BLaER1 (cell line): ENCODE measurements around the gene CMTM4.

Experiments used
- H3K27ac ChIP-seq: shearing (Covaris generic); formaldehyde crosslinking; 2 replicates; pipeline ENCODE4 v1.8.1; 2022
- H3K27me3 ChIP-seq: shearing (Covaris generic); formaldehyde crosslinking; 2 replicates; pipeline ENCODE4 v1.8.1; 2022
- H3K36me3 ChIP-seq: shearing (Covaris generic); formaldehyde crosslinking; 2 replicates; pipeline ENCODE4 v1.8.1; 2022
- H3K4me1 ChIP-seq: shearing (Covaris generic); formaldehyde crosslinking; 2 replicates; pipeline ENCODE4 v1.8.1; 2022
- H3K4me2 ChIP-seq: shearing (Covaris generic); formaldehyde crosslinking; 2 replicates; pipeline ENCODE4 v1.8.1; 2022
- H3K4me3 ChIP-seq: shearing (Covaris generic); formaldehyde crosslinking; 2 replicates; pipeline ENCODE4 v1.8.1; 2022
- H3K9ac ChIP-seq: shearing (Covaris generic); formaldehyde crosslinking; 2 replicates; pipeline ENCODE4 v1.8.1; 2022
- H3K9me3 ChIP-seq: shearing (Covaris generic); formaldehyde crosslinking; 2 replicates; pipeline ENCODE4 v1.8.1; 2022
- H4K20me1 ChIP-seq: shearing (Covaris generic); formaldehyde crosslinking; 2 replicates; pipeline ENCODE4 v1.8.1; 2022
- Cebpa-rat ChIP-seq: shearing (Covaris generic); IDR thresholded peaks from 2 replicates; pipeline ENCODE4 v1.8.1; 2022

The CMTM4 gene

GRCh38 chr16:66660422-66661209, 35.9 kb downstream of the CMTM4 start:
- Histone ChIP-seq H3K27ac (no peak overlapping the region), H3K4me2 (peak overlapping the region; percentile 26; the same call in 1 of the 2 replicates)

GRCh38 chr16:66658860-66659190, 37.7 kb downstream of the CMTM4 start:
- no peaks in the 10 kb centered on the region; the same call in 1 of the 2 replicates for H4K20me1 ChIP-seq
- H3K27me3 ChIP-seq, result no peaks in the 10 kb centered on the region
- H3K4me3 ChIP-seq, result no peak overlapping the region
- H3K4me2 ChIP-seq, result peak overlapping the region; percentile 49
- no peaks in the 10 kb centered on the region for H3K36me3 ChIP-seq
- no peaks in the 10 kb centered on the region for H3K9me3 ChIP-seq
- no peak overlapping the region for H3K27ac ChIP-seq
- H3K9ac ChIP-seq, result no peak overlapping the region
- H3K4me1 ChIP-seq, result peaks cover 23% of the 10 kb centered on the region
- TF ChIP-seq Cebpa-rat, result no peak

More at GRCh38 chr16:66660422-66661209, 35.9 kb downstream of the CMTM4 start:
- H3K9ac ChIP-seq, result no peak overlapping the region
- H3K36me3 ChIP-seq, result no peaks in the 10 kb centered on the region
- H3K4me1 ChIP-seq, result peaks cover 23% of the 10 kb centered on the region
- no peaks in the 10 kb centered on the region; the same call in 1 of the 2 replicates for H4K20me1 ChIP-seq
- H3K27me3 ChIP-seq, result no peaks in the 10 kb centered on the region
- no peaks in the 10 kb centered on the region for H3K9me3 ChIP-seq
- no peak for TF ChIP-seq Cebpa-rat
- no peak overlapping the region for H3K4me3 ChIP-seq

- Histone ChIP-seq H4K20me1 (no peaks in the 10 kb centered on the region; the same call in 1 of the 2 replicates), H3K4me1 (peaks cover 27% of the 10 kb centered on the region), H3K4me3 (no peak overlapping the region), H3K9me3 (no peaks in the 10 kb centered on the region), H3K27ac (no peak overlapping the region), H3K9ac (no peak overlapping the region), H3K4me2 (peak overlapping the region; percentile 49), H3K36me3 (no peaks in the 10 kb centered on the region), H3K27me3 (no peaks in the 10 kb centered on the region)
- TF ChIP-seq Cebpa-rat, result no peak
These were observed 38.2 kb downstream of the CMTM4 start for GRCh38 chr16:66658143-66658859.

- H3K4me3 ChIP-seq, result no peak overlapping the region
- no peaks in the 10 kb centered on the region for H3K27me3 ChIP-seq
- TF ChIP-seq Cebpa-rat, result no peak
- H3K36me3 ChIP-seq, result no peaks in the 10 kb centered on the region
- H3K4me2 ChIP-seq, result no peak overlapping the region
- H3K9ac ChIP-seq, result no peak overlapping the region
- peaks cover 34% of the 10 kb centered on the region for H3K4me1 ChIP-seq
- no peak overlapping the region for H3K27ac ChIP-seq
- no peaks in the 10 kb centered on the region; the same call in 1 of the 2 replicates for H4K20me1 ChIP-seq
- H3K9me3 ChIP-seq, result no peaks in the 10 kb centered on the region
These were observed 40.0 kb downstream of the CMTM4 start for GRCh38 chr16:66656547-66656946.

GRCh38 chr16:66653581-66654350, 42.8 kb downstream of the CMTM4 start:
- Histone ChIP-seq H3K4me2 (no peak overlapping the region; the same call in 1 of the 2 replicates), H3K36me3 (no peaks in the 10 kb centered on the region), H3K4me1 (peaks cover 31% of the 10 kb centered on the region)

GRCh38 chr16:66652661-66653360, 43.7 kb downstream of the CMTM4 start:
- H3K27ac ChIP-seq, result no peak overlapping the region
- no peaks in the 10 kb centered on the region for H3K9me3 ChIP-seq
- no peaks in the 10 kb centered on the region for H3K27me3 ChIP-seq
- H3K4me1 ChIP-seq, result peaks cover 25% of the 10 kb centered on the region
- H3K4me3 ChIP-seq, result no peak overlapping the region
- H3K36me3 ChIP-seq, result no peaks in the 10 kb centered on the region
- H3K4me2 ChIP-seq, result peak overlapping the region; percentile 55
- peak overlapping the region; percentile 7; the same call in 1 of the 2 replicates for H3K9ac ChIP-seq
- H4K20me1 ChIP-seq, result no peaks in the 10 kb centered on the region
- TF ChIP-seq Cebpa-rat, result no peak

More at GRCh38 chr16:66653581-66654350, 42.8 kb downstream of the CMTM4 start:
- no peak for TF ChIP-seq Cebpa-rat
- Histone ChIP-seq H3K9me3 (no peaks in the 10 kb centered on the region), H3K27ac (no peak overlapping the region), H3K4me3 (no peak overlapping the region), H3K9ac (no peak overlapping the region), H3K27me3 (no peaks in the 10 kb centered on the region), H4K20me1 (no peaks in the 10 kb centered on the region)

- Histone ChIP-seq H3K27ac (no peak overlapping the region), H3K4me3 (no peak overlapping the region), H3K36me3 (no peaks in the 10 kb centered on the region), H4K20me1 (no peaks in the 10 kb centered on the region), H3K27me3 (no peaks in the 10 kb centered on the region), H3K4me1 (peaks cover 25% of the 10 kb centered on the region), H3K4me2 (no peak overlapping the region; the same call in 1 of the 2 replicates), H3K9me3 (no peaks in the 10 kb centered on the region), H3K9ac (no peak overlapping the region)
- TF ChIP-seq Cebpa-rat, result no peak
These were observed 44.6 kb downstream of the CMTM4 start for GRCh38 chr16:66651965-66652364.

- Histone ChIP-seq H3K9me3 (no peaks in the 10 kb centered on the region), H3K4me2 (peak overlapping the region; percentile 49), H3K4me3 (no peak overlapping the region), H3K4me1 (peaks cover 25% of the 10 kb centered on the region), H3K27ac (no peak overlapping the region), H4K20me1 (no peaks in the 10 kb centered on the region), H3K36me3 (no peaks in the 10 kb centered on the region), H3K27me3 (no peaks in the 10 kb centered on the region), H3K9ac (no peak overlapping the region)
- TF ChIP-seq Cebpa-rat, result no peak
These were observed 45.1 kb downstream of the CMTM4 start for GRCh38 chr16:66651474-66651765.

- peaks cover 25% of the 10 kb centered on the region for H3K4me1 ChIP-seq
- peak overlapping the region; percentile 49 for H3K4me2 ChIP-seq
- no peaks in the 10 kb centered on the region for H3K9me3 ChIP-seq
- H3K27me3 ChIP-seq, result no peaks in the 10 kb centered on the region
- no peak for TF ChIP-seq Cebpa-rat
- no peak overlapping the region for H3K27ac ChIP-seq
- no peak overlapping the region for H3K4me3 ChIP-seq
- H4K20me1 ChIP-seq, result no peaks in the 10 kb centered on the region
- H3K36me3 ChIP-seq, result no peaks in the 10 kb centered on the region
- no peak overlapping the region for H3K9ac ChIP-seq
These were observed 45.7 kb downstream of the CMTM4 start for GRCh38 chr16:66650707-66651473.
